Neural cell (in vitro differentiated cells): ENCODE measurements around the gene SNX15. TPM values are rescaled to one million over a fixed set of nuclear protein-coding genes. Genes with fewer than 3 reads are reported as not detected.

Experiments
- H2AFZ ChIP-seq: fragments of 200-600, 300-800 bp; sonication (generic), shearing (Covaris generic); 2 replicates; pipeline ENCODE4 v1.6.0; 2014; ENCODE audit warnings: low read depth, mild to moderate bottlenecking, antibody characterized with exemption, low read length, moderate library complexity
- H3F3A ChIP-seq: fragments of 200-600 bp; shearing (Covaris generic); 2 replicates; pipeline ENCODE4 v1.6.1; 2016; ENCODE audit warnings: mild to moderate bottlenecking, moderate library complexity, mixed read lengths, antibody characterized with exemption, low read length; ENCODE audit not compliant: insufficient read depth, poor library complexity, severe bottlenecking
- H3K27ac ChIP-seq: fragments of 200-600, 300-800 bp; sonication (generic), shearing (Covaris generic); 2 replicates; pipeline ENCODE4 v1.5.1; 2014; ENCODE audit warnings: mild to moderate bottlenecking, low read length, moderate library complexity
- H3K27me3 ChIP-seq: fragments of 300-800, 200-600 bp; sonication (generic), shearing (Covaris generic); 2 replicates; pipeline ENCODE4 v1.6.0; 2014; ENCODE audit warnings: mild to moderate bottlenecking, low read depth, low read length, moderate library complexity; ENCODE audit not compliant: insufficient read depth
- H3K36me3 ChIP-seq: fragments of 300-800, 200-600 bp; sonication (generic), shearing (Covaris generic); 2 replicates; pipeline ENCODE4 v1.5.1; 2014; ENCODE audit warnings: mild to moderate bottlenecking, antibody characterized with exemption, low read length, moderate library complexity; ENCODE audit not compliant: insufficient read depth
- H3K4me2 ChIP-seq: fragments of 300-800, 200-600 bp; sonication (generic), shearing (Covaris generic); 2 replicates; pipeline ENCODE4 v1.6.0; 2014; ENCODE audit warnings: mild to moderate bottlenecking, low read length
- H3K4me3 ChIP-seq: fragments of 300-800, 200-600 bp; sonication (generic), shearing (Covaris generic); 2 replicates; pipeline ENCODE4 v1.5.1; 2014; ENCODE audit warnings: mild to moderate bottlenecking, low read length, moderate library complexity
- H3K79me2 ChIP-seq: fragments of 200-600 bp; shearing (Covaris generic); replicated peaks from 2 replicates; pipeline ENCODE4 v1.6.0; 2014; ENCODE audit warnings: mild to moderate bottlenecking, low read length, moderate library complexity; ENCODE audit not compliant: insufficient read depth
- H3K9ac ChIP-seq: fragments of 300-800, 200-600 bp; sonication (generic), shearing (Covaris generic); 2 replicates; pipeline ENCODE4 v1.6.1; 2016; ENCODE audit warnings: mild to moderate bottlenecking, low read length, mixed read lengths
- H3K9me2 ChIP-seq: fragments of 200-600 bp; shearing (Covaris generic); 2 replicates; pipeline ENCODE4 v1.6.1; 2016; ENCODE audit warnings: mild to moderate bottlenecking, low read length, mixed read lengths; ENCODE audit not compliant: insufficient read depth
- H3K9me3 ChIP-seq: fragments of 200-600, 300-800 bp; sonication (generic), shearing (Covaris generic); 2 replicates; pipeline ENCODE4 v1.6.1; 2016; ENCODE audit warnings: mild to moderate bottlenecking, mixed run types, low read length, moderate library complexity, mixed read lengths
- H4K20me1 ChIP-seq: fragments of 200-600 bp; shearing (Covaris generic); 2 replicates; pipeline ENCODE4 v1.6.1; 2016; ENCODE audit warnings: mild to moderate bottlenecking, mixed run types; ENCODE audit not compliant: insufficient read depth
- CTCF ChIP-seq: fragments of 450-650 bp; IDR thresholded peaks from 2 replicates; pipeline ENCODE4 v1.5.1; 2014; ENCODE audit warnings: antibody characterized with exemption, mild to moderate bottlenecking, moderate library complexity; ENCODE audit not compliant: poor library complexity, severe bottlenecking
- EP300 ChIP-seq: fragments of 450-650 bp; conservative IDR thresholded peaks from 2 replicates; pipeline ENCODE4 v1.6.1; 2014; ENCODE audit warnings: antibody characterized with exemption, mild to moderate bottlenecking, moderate library complexity; ENCODE audit not compliant: poor library complexity, severe bottlenecking
- EZH2 ChIP-seq: fragments of 200-600, 300-800 bp; shearing (Covaris generic), sonication (generic); IDR thresholded peaks from 2 replicates; pipeline ENCODE4 v1.6.1; 2014; ENCODE audit warnings: antibody characterized with exemption, low read length, borderline replicate concordance, mild to moderate bottlenecking; ENCODE audit not compliant: insufficient read depth, poor library complexity, severe bottlenecking
- MXI1 ChIP-seq: fragments of 450-650 bp; conservative IDR thresholded peaks from 2 replicates; pipeline ENCODE4 v1.6.1; 2014; ENCODE audit warnings: antibody characterized with exemption, mild to moderate bottlenecking; ENCODE audit not compliant: poor library complexity, severe bottlenecking
- POLR2AphosphoS5 ChIP-seq: IDR thresholded peaks from 2 replicates; pipeline ENCODE4 v1.6.1; 2012
- RAD21 ChIP-seq: fragments of 450-650 bp; conservative IDR thresholded peaks from 2 replicates; pipeline ENCODE4 v1.6.1; 2014; ENCODE audit warnings: antibody characterized with exemption, mild to moderate bottlenecking, moderate library complexity
- REST ChIP-seq: IDR thresholded peaks from 2 replicates; pipeline ENCODE4 v1.6.1; 2012; ENCODE audit warnings: borderline replicate concordance
- SMC3 ChIP-seq: fragments of 450-650 bp; conservative IDR thresholded peaks from 2 replicates; pipeline ENCODE4 v1.6.1; 2014; ENCODE audit warnings: antibody characterized with exemption, mild to moderate bottlenecking, moderate library complexity; ENCODE audit not compliant: poor library complexity
- TAF1 ChIP-seq: IDR thresholded peaks from 2 replicates; pipeline ENCODE4 v1.6.1; 2012; ENCODE audit warnings: low read depth
- polyA plus RNA-seq: library from polyadenylated mRNA; depleted of rRNA; stranded (reverse); fragments of >200 nt; gene quantifications from 2 replicates; pipeline ENCODE4 v1.2.3, GENCODE V29; 2014

The SNX15 gene
- polyA plus RNA-seq, 1 donor from 2014 or later = 11.2 TPM

DNA sequence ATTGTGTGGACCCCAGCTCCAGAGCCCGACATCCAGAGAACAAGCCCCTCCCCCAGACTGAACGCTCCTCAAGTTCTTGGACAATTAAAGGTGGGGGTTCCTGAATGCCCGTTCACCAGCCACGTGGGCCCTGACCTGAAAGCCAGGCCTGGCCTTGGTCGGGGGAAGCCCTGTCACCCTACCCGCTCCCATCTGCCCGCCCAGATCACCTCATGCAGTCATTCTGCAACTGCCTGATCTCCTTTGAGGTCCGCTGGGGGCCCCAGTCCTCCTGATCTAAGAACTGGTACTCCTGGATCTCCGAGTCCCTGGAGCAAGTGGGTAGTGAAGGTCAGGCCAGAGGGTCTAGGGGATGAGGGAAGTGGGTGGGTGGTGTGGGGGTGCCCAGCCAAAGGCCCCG is 40.2 kb downstream of the SNX15 start (continued):
- no peak for TF ChIP-seq SMC3
- TF ChIP-seq POLR2AphosphoS5 = no peak
- TF ChIP-seq MXI1 = no peak
- no peak for TF ChIP-seq EP300
- no peak for TF ChIP-seq RAD21

GRCh38 chr11:65069217-65069616 is 42.0 kb downstream of the SNX15 start:
- no peaks in the 10 kb centered on the region for H3K9me3 ChIP-seq
- no peaks in the 10 kb centered on the region for H3K27me3 ChIP-seq
- no peaks in the 10 kb centered on the region for H4K20me1 ChIP-seq
- H3K4me2 ChIP-seq = no peak overlapping the region
- no peaks in the 10 kb centered on the region for H3K79me2 ChIP-seq
- TF ChIP-seq POLR2AphosphoS5 (no peak), MXI1 (no peak), EZH2 (no peak), REST (no peak), TAF1 (no peak), CTCF (no peak), SMC3 (no peak), EP300 (no peak)
- no peaks in the 10 kb centered on the region for H3K36me3 ChIP-seq
- no peak overlapping the region for H3K27ac ChIP-seq
- H3K9me2 ChIP-seq = no peaks in the 10 kb centered on the region
- H3F3A ChIP-seq = no peaks in the 10 kb centered on the region
- no peak overlapping the region for H3K4me3 ChIP-seq
- H2AFZ ChIP-seq = no peak overlapping the region
- H3K9ac ChIP-seq = no peak overlapping the region

- Histone ChIP-seq H3K9me2 (no peaks in the 10 kb centered on the region), H3K27ac (no peak overlapping the region), H4K20me1 (no peaks in the 10 kb centered on the region), H3K9ac (no peak overlapping the region), H3K27me3 (no peaks in the 10 kb centered on the region), H3K36me3 (no peaks in the 10 kb centered on the region), H3K9me3 (no peaks in the 10 kb centered on the region), H3K79me2 (no peaks in the 10 kb centered on the region), H3K4me2 (no peak overlapping the region), H3F3A (no peaks in the 10 kb centered on the region), H3K4me3 (no peak overlapping the region), H2AFZ (no peak overlapping the region)
- TF ChIP-seq EP300 (no peak), REST (no peak), EZH2 (no peak), POLR2AphosphoS5 (no peak), SMC3 (no peak)
Observed at GRCh38 chr11:65071907-65072630, 44.8 kb downstream of the SNX15 start.
